ENCODE measurements around the gene LAPTM4A. TPM values are rescaled to one million over a fixed set of nuclear protein-coding genes. Genes with fewer than 3 reads are reported as not detected.

LAPTM4A gene
- total and polyA plus RNA-seq, 2 experiments from 2014 or later: 255 to 455 TPM

DNA sequence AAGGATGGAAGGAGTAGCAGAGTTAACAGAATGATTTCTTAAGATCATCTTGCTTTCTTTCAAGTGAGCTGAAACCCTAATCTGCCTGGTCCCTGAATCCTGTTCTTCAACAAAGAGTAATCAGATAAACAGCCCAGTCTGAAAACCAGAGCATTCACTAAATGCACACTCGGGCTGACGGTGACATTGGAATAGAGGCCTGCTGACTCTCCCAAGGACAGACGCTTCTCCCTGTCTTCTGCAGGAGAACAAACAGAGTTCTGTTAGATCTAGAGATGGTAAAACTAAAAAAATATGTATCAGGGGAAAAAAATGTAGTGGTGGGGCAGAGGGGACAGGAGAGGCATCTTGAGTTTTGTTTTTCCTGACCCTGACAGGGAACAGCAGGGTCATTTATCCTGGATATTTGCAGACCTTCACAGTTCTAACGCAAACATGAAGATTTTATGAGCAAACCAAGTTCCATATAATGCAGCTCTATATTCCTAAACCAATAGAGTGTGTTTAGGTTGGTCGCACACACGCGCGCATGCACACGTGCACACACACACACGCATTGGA lies 46.3 kb downstream of the LAPTM4A start:
- H3K9me2 ChIP-seq (replicated peaks; ENCODE audit: insufficient read depth): no peaks in the 10 kb centered on the region
- H2AFZ ChIP-seq: no peak overlapping the region
- no peak overlapping the region for H3K4me3 ChIP-seq
- H3K27me3 ChIP-seq: peaks cover under 1% of the 10 kb centered on the region
- H4K20me1 ChIP-seq (ENCODE audit: insufficient read depth, poor library complexity, severe bottlenecking): no peaks in the 10 kb centered on the region
- H3K27ac ChIP-seq: no peak overlapping the region
- H3K9me3 ChIP-seq (ENCODE audit: low read depth): no peaks in the 10 kb centered on the region
- no peaks in the 10 kb centered on the region for H3K79me2 ChIP-seq
- no peaks in the 10 kb centered on the region for H3K36me3 ChIP-seq (replicated peaks; ENCODE audit: insufficient read depth, low read depth)
- no peak for DNase-seq (ENCODE audit: low spot score)
- no peaks in the 10 kb centered on the region for H3K4me1 ChIP-seq (ENCODE audit: insufficient read depth)
- WGBS (ENCODE audit: low lambda C conversion rate, missing lambda C conversion rate): 77% methylated on average over 10 of the region's 10 CpGs
- no peak for TF ChIP-seq EZH2phosphoT487 (IDR thresholded peaks at IDR 0.05; ENCODE audit: low read depth, severe bottlenecking, unreplicated experiment)
- no peak overlapping the region for H3K4me2 ChIP-seq

GRCh38 chr2:20001361-20001863 lies 50.0 kb downstream of the LAPTM4A start:
- Histone ChIP-seq H2AFZ (no peak overlapping the region), H3K27ac (no peak overlapping the region), H3K9me2 (replicated peaks; ENCODE audit: insufficient read depth) (no peaks in the 10 kb centered on the region), H3K9me3 (ENCODE audit: low read depth) (no peaks in the 10 kb centered on the region), H3K4me3 (no peak overlapping the region), H3K27me3 (no peaks in the 10 kb centered on the region), H4K20me1 (ENCODE audit: insufficient read depth, poor library complexity, severe bottlenecking) (no peaks in the 10 kb centered on the region), H3K79me2 (no peaks in the 10 kb centered on the region), H3K4me2 (no peak overlapping the region), H3K36me3 (replicated peaks; ENCODE audit: insufficient read depth, low read depth) (no peaks in the 10 kb centered on the region), H3K4me1 (ENCODE audit: insufficient read depth) (no peaks in the 10 kb centered on the region)
- no peak for DNase-seq (ENCODE audit: low spot score)
- 86% methylated on average over 2 of the region's 2 CpGs for WGBS (ENCODE audit: low lambda C conversion rate, missing lambda C conversion rate)
- TF ChIP-seq CTCF (IDR thresholded peaks at IDR 0.05; ENCODE audit: poor library complexity) (no peak), EZH2 (IDR thresholded peaks at IDR 0.05; ENCODE audit: borderline replicate concordance) (no peak)

- no peak for DNase-seq (ENCODE audit: low spot score)
- TF ChIP-seq EZH2phosphoT487 (IDR thresholded peaks at IDR 0.05; ENCODE audit: low read depth, severe bottlenecking, unreplicated experiment): no peak
- TF ChIP-seq CTCF (IDR thresholded peaks at IDR 0.05; ENCODE audit: poor library complexity): no peak
- no peak for TF ChIP-seq EZH2 (IDR thresholded peaks at IDR 0.05; ENCODE audit: borderline replicate concordance)
- no peaks in the 10 kb centered on the region for H3K27me3 ChIP-seq
- H3K9me3 ChIP-seq (ENCODE audit: low read depth): no peaks in the 10 kb centered on the region
- H3K36me3 ChIP-seq (replicated peaks; ENCODE audit: insufficient read depth, low read depth): no peaks in the 10 kb centered on the region
- H3K9me2 ChIP-seq (replicated peaks; ENCODE audit: insufficient read depth): no peaks in the 10 kb centered on the region
- peaks cover under 1% of the 10 kb centered on the region for H3K79me2 ChIP-seq
- H3K4me1 ChIP-seq (ENCODE audit: insufficient read depth): no peaks in the 10 kb centered on the region
- H3K27ac ChIP-seq: no peak overlapping the region
- H3K4me2 ChIP-seq: no peak overlapping the region
- no peak overlapping the region for H3K4me3 ChIP-seq
- H4K20me1 ChIP-seq (ENCODE audit: insufficient read depth, poor library complexity, severe bottlenecking): no peaks in the 10 kb centered on the region
- H2AFZ ChIP-seq: no peak overlapping the region
Observed at GRCh38 chr2:19993731-19994130, 57.7 kb downstream of the LAPTM4A start.

DNA sequence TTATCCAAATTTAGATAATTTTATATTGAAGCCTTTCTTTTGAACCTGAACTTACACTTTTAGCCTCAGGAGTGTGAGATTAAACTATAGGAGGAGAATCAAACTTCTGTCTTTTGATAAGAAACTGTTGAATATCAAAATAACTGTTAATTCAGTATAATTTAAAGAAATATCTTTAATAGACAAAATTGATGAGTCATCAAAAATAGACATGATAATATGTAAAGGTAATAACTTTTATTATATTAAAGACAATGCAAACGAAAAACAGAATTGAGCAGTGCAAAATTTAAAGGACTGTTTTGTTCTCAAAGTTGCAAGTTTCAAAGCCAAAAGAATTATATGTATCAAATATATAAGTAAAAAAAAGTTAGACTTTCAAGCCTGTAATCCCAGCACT lies 59.5 kb downstream of the LAPTM4A start:
- Histone ChIP-seq H3K4me2 (no peak overlapping the region), H3K27ac (no peak overlapping the region), H3K79me2 (peaks cover 10% of the 10 kb centered on the region), H3K4me3 (no peak overlapping the region), H3K9me3 (ENCODE audit: low read depth) (no peaks in the 10 kb centered on the region), H3K9me2 (replicated peaks; ENCODE audit: insufficient read depth) (no peaks in the 10 kb centered on the region), H3K36me3 (replicated peaks; ENCODE audit: insufficient read depth, low read depth) (no peaks in the 10 kb centered on the region), H3K27me3 (no peaks in the 10 kb centered on the region), H2AFZ (no peak overlapping the region), H4K20me1 (ENCODE audit: insufficient read depth, poor library complexity, severe bottlenecking) (no peaks in the 10 kb centered on the region), H3K4me1 (ENCODE audit: insufficient read depth) (no peaks in the 10 kb centered on the region)
- TF ChIP-seq EZH2phosphoT487 (IDR thresholded peaks at IDR 0.05; ENCODE audit: low read depth, severe bottlenecking, unreplicated experiment): no peak
- TF ChIP-seq EZH2 (IDR thresholded peaks at IDR 0.05; ENCODE audit: borderline replicate concordance): no peak
- TF ChIP-seq CTCF (IDR thresholded peaks at IDR 0.05; ENCODE audit: poor library complexity): no peak
- no peak for DNase-seq (ENCODE audit: low spot score)
- WGBS (ENCODE audit: low lambda C conversion rate, missing lambda C conversion rate): 81% methylated on average over 1 of the region's 1 CpG
